ENCODE data around the gene TPRKB. TPM values are rescaled to one million over a fixed set of nuclear protein-coding genes. Genes with fewer than 3 reads are reported as not detected.
"Not testable (repeated sequence)": the region's sequence is repeated elsewhere in the genome, so short reads cannot be mapped to it uniquely, and the experiment has no call there.

Gene TPRKB
- total RNA-seq, 1 experiment from 2014 or later = 38.5 TPM

DNA sequence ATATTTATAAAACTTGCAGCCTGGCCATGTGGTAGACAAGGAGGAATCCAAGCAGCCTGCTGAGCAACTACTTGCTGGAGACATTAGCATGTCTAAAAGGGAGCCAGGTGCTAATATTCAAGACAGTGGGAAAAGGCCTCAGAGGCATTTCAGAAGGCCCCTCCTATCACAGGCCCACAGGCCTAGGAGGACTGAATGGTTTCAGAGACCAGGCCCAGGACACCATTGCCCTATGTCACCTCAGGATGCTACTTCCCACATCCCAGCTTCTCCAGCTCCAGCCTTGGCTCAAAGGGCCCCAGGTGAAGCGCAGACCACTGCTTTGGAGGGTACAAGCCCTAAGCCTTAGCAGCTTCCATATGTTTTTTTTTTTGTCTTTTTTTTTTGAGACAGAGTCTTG lies 39.0 kb downstream of the TPRKB start:
- no peaks in the 10 kb centered on the region for H3K36me3 ChIP-seq (ENCODE audit: control insufficient read depth, insufficient read depth, low read length)
- H3K4me3 ChIP-seq (ENCODE audit: low read depth in 2 of 2, low read length in 2 of 2) = no peak overlapping the region
- DNase-seq (ENCODE audit: low read depth, low spot score) (no peak), ATAC-seq (no peak)
- intact Hi-C loops (cut with micrococcal nuclease; ENCODE audit: unreplicated experiment) (no loop called here), in situ Hi-C loops (cut with HindIII; ENCODE audit: low pct_unique_long_range_greater_than_20kb, low sequenced_read_pairs) (no loop called here)
- BruUV-seq (replicated peaks) = no TSS peak
- no peaks in the 10 kb centered on the region for H3K4me1 ChIP-seq (ENCODE audit: control insufficient read depth, insufficient read depth, low read length)
- TF ChIP-seq, protein P1, sequence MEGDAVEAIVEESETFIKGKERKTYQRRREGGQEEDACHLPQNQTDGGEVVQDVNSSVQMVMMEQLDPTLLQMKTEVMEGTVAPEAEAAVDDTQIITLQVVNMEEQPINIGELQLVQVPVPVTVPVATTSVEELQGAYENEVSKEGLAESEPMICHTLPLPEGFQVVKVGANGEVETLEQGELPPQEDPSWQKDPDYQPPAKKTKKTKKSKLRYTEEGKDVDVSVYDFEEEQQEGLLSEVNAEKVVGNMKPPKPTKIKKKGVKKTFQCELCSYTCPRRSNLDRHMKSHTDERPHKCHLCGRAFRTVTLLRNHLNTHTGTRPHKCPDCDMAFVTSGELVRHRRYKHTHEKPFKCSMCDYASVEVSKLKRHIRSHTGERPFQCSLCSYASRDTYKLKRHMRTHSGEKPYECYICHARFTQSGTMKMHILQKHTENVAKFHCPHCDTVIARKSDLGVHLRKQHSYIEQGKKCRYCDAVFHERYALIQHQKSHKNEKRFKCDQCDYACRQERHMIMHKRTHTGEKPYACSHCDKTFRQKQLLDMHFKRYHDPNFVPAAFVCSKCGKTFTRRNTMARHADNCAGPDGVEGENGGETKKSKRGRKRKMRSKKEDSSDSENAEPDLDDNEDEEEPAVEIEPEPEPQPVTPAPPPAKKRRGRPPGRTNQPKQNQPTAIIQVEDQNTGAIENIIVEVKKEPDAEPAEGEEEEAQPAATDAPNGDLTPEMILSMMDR (IDR thresholded peaks at IDR 0.05) = no peak
- TF ChIP-seq TCF7L2 (IDR thresholded peaks at IDR 0.05; ENCODE audit: low read depth, low read length) = no peak
- TF ChIP-seq SIN3A (IDR thresholded peaks at IDR 0.05; ENCODE audit: borderline replicate concordance, insufficient read depth, low read depth, low read length) = no peak
- no peak for TF ChIP-seq POLR2AphosphoS5 (IDR thresholded peaks at IDR 0.05; ENCODE audit: low read depth, low read length)
- TF ChIP-seq, protein P2, sequence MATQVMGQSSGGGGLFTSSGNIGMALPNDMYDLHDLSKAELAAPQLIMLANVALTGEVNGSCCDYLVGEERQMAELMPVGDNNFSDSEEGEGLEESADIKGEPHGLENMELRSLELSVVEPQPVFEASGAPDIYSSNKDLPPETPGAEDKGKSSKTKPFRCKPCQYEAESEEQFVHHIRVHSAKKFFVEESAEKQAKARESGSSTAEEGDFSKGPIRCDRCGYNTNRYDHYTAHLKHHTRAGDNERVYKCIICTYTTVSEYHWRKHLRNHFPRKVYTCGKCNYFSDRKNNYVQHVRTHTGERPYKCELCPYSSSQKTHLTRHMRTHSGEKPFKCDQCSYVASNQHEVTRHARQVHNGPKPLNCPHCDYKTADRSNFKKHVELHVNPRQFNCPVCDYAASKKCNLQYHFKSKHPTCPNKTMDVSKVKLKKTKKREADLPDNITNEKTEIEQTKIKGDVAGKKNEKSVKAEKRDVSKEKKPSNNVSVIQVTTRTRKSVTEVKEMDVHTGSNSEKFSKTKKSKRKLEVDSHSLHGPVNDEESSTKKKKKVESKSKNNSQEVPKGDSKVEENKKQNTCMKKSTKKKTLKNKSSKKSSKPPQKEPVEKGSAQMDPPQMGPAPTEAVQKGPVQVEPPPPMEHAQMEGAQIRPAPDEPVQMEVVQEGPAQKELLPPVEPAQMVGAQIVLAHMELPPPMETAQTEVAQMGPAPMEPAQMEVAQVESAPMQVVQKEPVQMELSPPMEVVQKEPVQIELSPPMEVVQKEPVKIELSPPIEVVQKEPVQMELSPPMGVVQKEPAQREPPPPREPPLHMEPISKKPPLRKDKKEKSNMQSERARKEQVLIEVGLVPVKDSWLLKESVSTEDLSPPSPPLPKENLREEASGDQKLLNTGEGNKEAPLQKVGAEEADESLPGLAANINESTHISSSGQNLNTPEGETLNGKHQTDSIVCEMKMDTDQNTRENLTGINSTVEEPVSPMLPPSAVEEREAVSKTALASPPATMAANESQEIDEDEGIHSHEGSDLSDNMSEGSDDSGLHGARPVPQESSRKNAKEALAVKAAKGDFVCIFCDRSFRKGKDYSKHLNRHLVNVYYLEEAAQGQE (IDR thresholded peaks at IDR 0.05; ENCODE audit: insufficient read depth in 1 of 2, low read depth in 2 of 2, low read length in 1 of 2) = no peak
- POLR2A ChIA-PET = no interaction called here
- no peak overlapping the region for H3K27ac ChIP-seq (ENCODE audit: low read length)
- H3K9me3 ChIP-seq (ENCODE audit: control insufficient read depth, insufficient read depth, low read depth, low read length) = no peaks in the 10 kb centered on the region; the same call in 1 of the 2 replicates
- CTCF ChIA-PET = no interaction called here
- no peaks in the 10 kb centered on the region for H3K27me3 ChIP-seq (ENCODE audit: control insufficient read depth, insufficient read depth, low read length)

GRCh38 chr2:73697606-73698005 lies 39.5 kb downstream of the TPRKB start:
- intact Hi-C loops (cut with micrococcal nuclease; ENCODE audit: unreplicated experiment) = no loop called here
- Histone ChIP-seq H3K4me1 (ENCODE audit: control insufficient read depth, insufficient read depth, low read length) (no peaks in the 10 kb centered on the region), H3K36me3 (ENCODE audit: control insufficient read depth, insufficient read depth, low read length) (no peaks in the 10 kb centered on the region), H3K27ac (ENCODE audit: low read length) (no peak overlapping the region), H3K27me3 (ENCODE audit: control insufficient read depth, insufficient read depth, low read length) (no peaks in the 10 kb centered on the region), H3K9me3 (ENCODE audit: control insufficient read depth, insufficient read depth, low read depth, low read length) (no peaks in the 10 kb centered on the region; the same call in 1 of the 2 replicates), H3K4me3 (ENCODE audit: low read depth in 2 of 2, low read length in 2 of 2) (no peak overlapping the region)
- CTCF ChIA-PET = no interaction called here
- in situ Hi-C loops (cut with HindIII; ENCODE audit: low pct_unique_long_range_greater_than_20kb, low sequenced_read_pairs) = no loop called here
- BruUV-seq (replicated peaks) = no TSS peak
- POLR2A ChIA-PET = no interaction called here
- ATAC-seq = no peak
- TF ChIP-seq TCF7L2 (IDR thresholded peaks at IDR 0.05; ENCODE audit: low read depth, low read length) (no peak), POLR2AphosphoS5 (IDR thresholded peaks at IDR 0.05; ENCODE audit: low read depth, low read length) (no peak), SIN3A (IDR thresholded peaks at IDR 0.05; ENCODE audit: borderline replicate concordance, insufficient read depth, low read depth, low read length) (no peak)
- TF ChIP-seq, protein P2 (IDR thresholded peaks at IDR 0.05; ENCODE audit: insufficient read depth in 1 of 2, low read depth in 2 of 2, low read length in 1 of 2) = no peak
- TF ChIP-seq, protein P1 (IDR thresholded peaks at IDR 0.05) = no peak
- no peak for DNase-seq (ENCODE audit: low read depth, low spot score)

GRCh38 chr2:73696985-73697384 lies 40.2 kb downstream of the TPRKB start:
- DNase-seq (ENCODE audit: low read depth, low spot score); CTCF ChIA-PET; H3K27me3 ChIP-seq (ENCODE audit: control insufficient read depth, insufficient read depth, low read length); H3K4me3 ChIP-seq (ENCODE audit: low read depth in 2 of 2, low read length in 2 of 2); ATAC-seq; H3K36me3 ChIP-seq (ENCODE audit: control insufficient read depth, insufficient read depth, low read length); H3K9me3 ChIP-seq (ENCODE audit: control insufficient read depth, insufficient read depth, low read depth, low read length); BruUV-seq (replicated peaks); in situ Hi-C loops (cut with HindIII; ENCODE audit: low pct_unique_long_range_greater_than_20kb, low sequenced_read_pairs); POLR2A ChIA-PET; intact Hi-C loops (cut with micrococcal nuclease; ENCODE audit: unreplicated experiment); H3K27ac ChIP-seq (ENCODE audit: low read length); H3K4me1 ChIP-seq (ENCODE audit: control insufficient read depth, insufficient read depth, low read length): not testable (repeated sequence)

GRCh38 chr2:73696521-73696920 lies 40.6 kb downstream of the TPRKB start:
- CTCF ChIA-PET; BruUV-seq (replicated peaks); ATAC-seq; DNase-seq (ENCODE audit: low read depth, low spot score); H3K4me3 ChIP-seq (ENCODE audit: low read depth in 2 of 2, low read length in 2 of 2); H3K36me3 ChIP-seq (ENCODE audit: control insufficient read depth, insufficient read depth, low read length); in situ Hi-C loops (cut with HindIII; ENCODE audit: low pct_unique_long_range_greater_than_20kb, low sequenced_read_pairs); H3K27me3 ChIP-seq (ENCODE audit: control insufficient read depth, insufficient read depth, low read length); H3K4me1 ChIP-seq (ENCODE audit: control insufficient read depth, insufficient read depth, low read length); intact Hi-C loops (cut with micrococcal nuclease; ENCODE audit: unreplicated experiment); H3K27ac ChIP-seq (ENCODE audit: low read length); POLR2A ChIA-PET; H3K9me3 ChIP-seq (ENCODE audit: control insufficient read depth, insufficient read depth, low read depth, low read length): not testable (repeated sequence)

All from Panc1 (cell line).